ENCODE data around the gene NPM3. TPM values are rescaled to one million over a fixed set of nuclear protein-coding genes. Genes with fewer than 3 reads are reported as not detected.

The NPM3 gene
- total and polyA plus RNA-seq, 2 of the 13 experiments (the other 11 are each of a cell fraction or from before 2014, with no cell fraction given), result 47.6 to 129 TPM

DNA sequence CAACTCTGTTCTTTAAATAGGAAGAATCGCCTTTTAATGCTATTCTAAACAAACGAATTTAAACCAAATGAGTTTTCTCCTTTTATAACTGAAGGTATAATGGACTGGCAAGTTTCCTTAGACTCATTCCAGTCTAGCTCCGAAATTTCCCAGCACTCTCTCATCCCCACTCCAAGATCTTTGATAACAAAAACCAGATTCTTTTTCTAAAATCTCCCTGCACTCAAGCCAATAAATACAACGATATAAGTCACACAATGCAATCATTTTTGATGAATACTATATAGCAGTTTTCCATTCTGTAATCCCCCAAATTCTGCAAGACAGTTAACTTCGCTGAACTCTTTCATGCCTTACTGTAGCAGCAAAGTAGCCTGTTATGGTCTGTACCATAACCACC, 33.1 kb upstream of the NPM3 start:
- no peaks in the 10 kb centered on the region for H3K9me3 ChIP-seq (ENCODE audit: low read length)
- no peak for FAIRE-seq
- no peak for ATAC-seq
- intact Hi-C loops (cut with micrococcal nuclease; ENCODE audit: unreplicated experiment), result loop anchor here (10.0 kb wide), 1 partner anchor 688 kb away; the partner anchor contains the start of genes ACTR1A and SUFU
- 4% methylated on average over 5 of the region's 5 CpGs for WGBS (ENCODE audit: low lambda C conversion rate)
- H2AFZ ChIP-seq (ENCODE audit: low read length), result no peak overlapping the region
- in situ Hi-C loops (cut with HindIII; ENCODE audit: extremely low pct_ligation_motif_present, low pct_unique_long_range_greater_than_20kb), result no loop called here
- CTCF ChIA-PET (ENCODE audit: low intra/inter-chr PET ratio, low total read pairs), result no interaction called here
- BruUV-seq (replicated peaks), result no TSS peak
- POLR2A ChIA-PET, result interaction anchor here (0.7 kb wide), 1 partner anchor 9 kb away, joined by 3 read pairs; no protein-coding TSS in a partner anchor
- peaks cover 46% of the 10 kb centered on the region for H4K20me1 ChIP-seq (ENCODE audit: insufficient read depth, low read length)
- TF ChIP-seq CBX5 (CRISPR knock-in tag; IDR thresholded peaks at IDR 0.05; ENCODE audit: borderline replicate concordance) (no peak), POLR2AphosphoS5 (IDR thresholded peaks at IDR 0.05; ENCODE audit: low read depth, low read length) (no peak)
- H3K27me3 ChIP-seq (ENCODE audit: control insufficient read depth in 1 of 2, insufficient read depth in 2 of 2, low read length in 2 of 2), result no peaks in the 10 kb centered on the region; a peak in 1 of 5 replicates
- H3K4me2 ChIP-seq (ENCODE audit: low read depth, low read length), result peak overlapping the region; percentile 94
- peak overlapping the region; percentile 16 for H3K27ac ChIP-seq (ENCODE audit: extremely low read length, insufficient read depth, low read length)
- peak overlapping the region; percentile 81 to 95 (median 89) for H3K4me3 ChIP-seq (replicated peaks in 1 of 3; ENCODE audit: insufficient read depth in 1 of 3, low read depth in 2 of 3, low read length in 3 of 3)
- DNase-seq (ENCODE audit: low spot score), result no peak
- H3K36me3 ChIP-seq (replicated peaks in 1 of 2; ENCODE audit: control insufficient read depth in 1 of 2, insufficient read depth in 2 of 2, low read length in 2 of 2), result peaks cover 2 to 15% of the 10 kb centered on the region in 2 experiments; a peak in 4 of 5 replicates
- peaks cover 74% of the 10 kb centered on the region for H3K79me2 ChIP-seq (ENCODE audit: insufficient read depth, low read length)
- H3K9ac ChIP-seq (ENCODE audit: insufficient read depth, low read depth, low read length), result peak overlapping the region; percentile 87
- peaks cover 36% of the 10 kb centered on the region for H3K4me1 ChIP-seq (ENCODE audit: insufficient read depth, low read length)

DNA sequence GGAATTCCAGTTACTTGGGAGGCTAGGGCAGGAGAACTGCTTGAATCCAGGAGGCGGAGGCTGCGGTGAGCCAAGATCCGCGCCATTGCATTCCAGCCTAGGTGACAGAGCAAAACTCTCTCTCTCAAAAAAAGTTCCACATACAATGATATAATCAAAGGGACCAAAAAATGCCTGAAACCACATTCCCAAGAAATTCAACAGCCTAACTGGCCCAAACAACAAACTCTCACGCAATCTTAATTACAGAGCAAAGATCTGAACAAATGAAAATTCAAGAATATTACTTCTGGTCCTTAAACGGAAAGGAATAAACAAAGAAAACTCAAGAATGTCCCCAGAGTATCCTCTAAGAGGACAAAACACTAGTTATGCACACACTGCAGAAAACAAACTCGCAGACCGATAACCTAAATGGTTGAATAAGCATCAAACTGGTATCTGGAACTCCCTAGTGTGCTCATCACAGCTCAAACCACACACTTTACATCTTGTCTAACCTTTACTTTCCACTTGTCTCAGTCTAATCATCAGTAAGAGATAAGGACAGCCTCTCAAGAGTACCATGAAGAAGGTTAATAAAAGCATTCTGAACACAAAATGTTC, 31.3 kb upstream of the NPM3 start:
- H3K79me2 ChIP-seq (ENCODE audit: insufficient read depth, low read length), result peaks cover 67% of the 10 kb centered on the region
- peak overlapping the region; percentile 23; the same call in 1 of the 2 replicates for H3K9ac ChIP-seq (ENCODE audit: insufficient read depth, low read depth, low read length)
- intact Hi-C loops (cut with micrococcal nuclease; ENCODE audit: unreplicated experiment), result loop anchor here (10.0 kb wide), 1 partner anchor 690 kb away; the partner anchor contains the start of genes ACTR1A and SUFU
- H4K20me1 ChIP-seq (ENCODE audit: insufficient read depth, low read length), result peaks cover 46% of the 10 kb centered on the region
- H3K27me3 ChIP-seq (ENCODE audit: control insufficient read depth in 1 of 2, insufficient read depth in 2 of 2, low read length in 2 of 2), result no peaks in the 10 kb centered on the region; a peak in 1 of 5 replicates
- ChIA-PET POLR2A (no interaction called here), CTCF (ENCODE audit: low intra/inter-chr PET ratio, low total read pairs) (no interaction called here)
- H3K9me3 ChIP-seq (ENCODE audit: low read length), result no peaks in the 10 kb centered on the region
- H3K4me1 ChIP-seq (ENCODE audit: insufficient read depth, low read length), result peaks cover 21% of the 10 kb centered on the region
- no peak overlapping the region for H3K27ac ChIP-seq (ENCODE audit: extremely low read length, insufficient read depth, low read length)
- no peak for FAIRE-seq
- no TSS peak for BruUV-seq (replicated peaks)
- DNase-seq (ENCODE audit: low spot score), result no peak
- no peak for ATAC-seq
- in situ Hi-C loops (cut with HindIII; ENCODE audit: extremely low pct_ligation_motif_present, low pct_unique_long_range_greater_than_20kb), result no loop called here
- H3K36me3 ChIP-seq (replicated peaks in 1 of 2; ENCODE audit: control insufficient read depth in 1 of 2, insufficient read depth in 2 of 2, low read length in 2 of 2), result peaks cover 4 to 26% of the 10 kb centered on the region in 2 experiments; a peak in 4 of 5 replicates
- H2AFZ ChIP-seq (ENCODE audit: low read length), result no peak overlapping the region
- peak overlapping the region; percentile 94 for H3K4me2 ChIP-seq (ENCODE audit: low read depth, low read length)
- 94% methylated on average over 8 of the region's 8 CpGs for WGBS (ENCODE audit: low lambda C conversion rate)
- H3K4me3 ChIP-seq (replicated peaks in 1 of 3; ENCODE audit: insufficient read depth in 1 of 3, low read depth in 2 of 3, low read length in 3 of 3), result peak overlapping the region; percentile 18 to 95 (median 27); a peak in 2 of 6 replicates
- TF ChIP-seq, protein P1, sequence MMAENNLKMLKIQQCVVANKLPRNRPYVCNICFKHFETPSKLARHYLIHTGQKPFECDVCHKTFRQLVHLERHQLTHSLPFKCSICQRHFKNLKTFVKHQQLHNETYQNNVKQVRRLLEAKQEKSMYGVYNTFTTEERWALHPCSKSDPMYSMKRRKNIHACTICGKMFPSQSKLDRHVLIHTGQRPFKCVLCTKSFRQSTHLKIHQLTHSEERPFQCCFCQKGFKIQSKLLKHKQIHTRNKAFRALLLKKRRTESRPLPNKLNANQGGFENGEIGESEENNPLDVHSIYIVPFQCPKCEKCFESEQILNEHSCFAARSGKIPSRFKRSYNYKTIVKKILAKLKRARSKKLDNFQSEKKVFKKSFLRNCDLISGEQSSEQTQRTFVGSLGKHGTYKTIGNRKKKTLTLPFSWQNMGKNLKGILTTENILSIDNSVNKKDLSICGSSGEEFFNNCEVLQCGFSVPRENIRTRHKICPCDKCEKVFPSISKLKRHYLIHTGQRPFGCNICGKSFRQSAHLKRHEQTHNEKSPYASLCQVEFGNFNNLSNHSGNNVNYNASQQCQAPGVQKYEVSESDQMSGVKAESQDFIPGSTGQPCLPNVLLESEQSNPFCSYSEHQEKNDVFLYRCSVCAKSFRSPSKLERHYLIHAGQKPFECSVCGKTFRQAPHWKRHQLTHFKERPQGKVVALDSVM (CRISPR knock-in tag; IDR thresholded peaks at IDR 0.05), result peak; percentile 87
- TF ChIP-seq KLF13 (CRISPR knock-in tag; IDR thresholded peaks at IDR 0.05), result no peak
- no peak for TF ChIP-seq ZNF530 (CRISPR knock-in tag; IDR thresholded peaks at IDR 0.05; ENCODE audit: low read depth)
- TF ChIP-seq, protein P2, sequence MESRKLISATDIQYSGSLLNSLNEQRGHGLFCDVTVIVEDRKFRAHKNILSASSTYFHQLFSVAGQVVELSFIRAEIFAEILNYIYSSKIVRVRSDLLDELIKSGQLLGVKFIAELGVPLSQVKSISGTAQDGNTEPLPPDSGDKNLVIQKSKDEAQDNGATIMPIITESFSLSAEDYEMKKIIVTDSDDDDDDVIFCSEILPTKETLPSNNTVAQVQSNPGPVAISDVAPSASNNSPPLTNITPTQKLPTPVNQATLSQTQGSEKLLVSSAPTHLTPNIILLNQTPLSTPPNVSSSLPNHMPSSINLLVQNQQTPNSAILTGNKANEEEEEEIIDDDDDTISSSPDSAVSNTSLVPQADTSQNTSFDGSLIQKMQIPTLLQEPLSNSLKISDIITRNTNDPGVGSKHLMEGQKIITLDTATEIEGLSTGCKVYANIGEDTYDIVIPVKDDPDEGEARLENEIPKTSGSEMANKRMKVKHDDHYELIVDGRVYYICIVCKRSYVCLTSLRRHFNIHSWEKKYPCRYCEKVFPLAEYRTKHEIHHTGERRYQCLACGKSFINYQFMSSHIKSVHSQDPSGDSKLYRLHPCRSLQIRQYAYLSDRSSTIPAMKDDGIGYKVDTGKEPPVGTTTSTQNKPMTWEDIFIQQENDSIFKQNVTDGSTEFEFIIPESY (CRISPR knock-in tag; IDR thresholded peaks at IDR 0.05), result peak; percentile 62; the same call in 1 of the 2 replicates

All from HepG2 (cell line).